Subcutaneous adipose tissue (tissue), 4 donors: ENCODE results near the gene UCHL1. TPM values are rescaled to one million over a fixed set of nuclear protein-coding genes. Genes with fewer than 3 reads are reported as not detected.

Experiments used
- CTCF ChIP-seq: fragments of 450-650 bp; IDR thresholded peaks from one replicate; pipeline ENCODE4 v1.5.1; 2016; ENCODE audit warnings: low read depth, mild to moderate bottlenecking, control low read depth, antibody characterized with exemption, moderate library complexity
- total RNA-seq, 4 donors: library from RNA; depleted of rRNA; stranded (reverse); fragments of >200 nt; gene quantifications; one replicate each; pipeline ENCODE4 v1.1.0, GENCODE V29; 2016

UCHL1 gene
- total RNA-seq, 4 donors from 2014 or later, result 31.5 to 442 (median 221) TPM

GRCh38 chr4:41281038-41281634 lies 24.4 kb downstream of the UCHL1 start:
- TF ChIP-seq CTCF, result no peak

GRCh38 chr4:41282366-41282765 lies 25.6 kb downstream of the UCHL1 start:
- no peak for TF ChIP-seq CTCF

- no peak for TF ChIP-seq CTCF
Observed at GRCh38 chr4:41285202-41285863, 28.6 kb downstream of the UCHL1 start.

GRCh38 chr4:41285864-41286235 lies 29.1 kb downstream of the UCHL1 start:
- no peak for TF ChIP-seq CTCF

GRCh38 chr4:41287005-41287404 lies 30.3 kb downstream of the UCHL1 start:
- no peak for TF ChIP-seq CTCF

GRCh38 chr4:41287852-41288251 lies 31.1 kb downstream of the UCHL1 start:
- no peak for TF ChIP-seq CTCF

- TF ChIP-seq CTCF, result no peak
Observed at GRCh38 chr4:41288254-41288653, 31.5 kb downstream of the UCHL1 start.
